Endothelial cell of umbilical vein (primary cell): ENCODE measurements around the gene PBOV1. TPM values are rescaled to one million over a fixed set of nuclear protein-coding genes. Genes with fewer than 3 reads are reported as not detected.

Experiments
- BruUV-seq: library from RNA; stranded (reverse); fragments of 400-500 nt; replicated peaks from 2 replicates; lab custom pipeline; 2021; lab: Mats Ljungman, UMichigan
- CTCF ChIA-PET: fragments of 300-600, 350-600 bp; sonication (Branson Sonifier 250); formaldehyde crosslinking; loops from one replicate; lab custom pipeline; 2021; ENCODE audit warnings: antibody characterized with exemption, inconsistent platforms; lab: Charles Lee
- POLR2A ChIA-PET: fragments of 300-600, 350-600 bp; sonication (Branson Sonifier 250); formaldehyde crosslinking; loops from one replicate; lab custom pipeline; 2021; ENCODE audit warnings: antibody characterized with exemption, inconsistent platforms; lab: Charles Lee
- DNase-seq: peaks from one replicate; pipeline ENCODE4 v3.0.0-alpha.2; 2011; ENCODE audit warnings: low read depth, low spot score
- FAIRE-seq: peaks from 2 replicates; lab custom pipeline; 2011; peaks lifted over from hg19 to GRCh38; lab: Jason Lieb, UNC
- H2AFZ ChIP-seq: 2 replicates; pipeline ENCODE4 v1.6.0; 2012; ENCODE audit warnings: low read depth, low read length, control low read depth, inconsistent platforms
- H3K27ac ChIP-seq: 2 replicates; pipeline ENCODE4 v1.5.1; 2011; ENCODE audit warnings: low read depth, mild to moderate bottlenecking, control low read depth, low read length, moderate library complexity; ENCODE audit not compliant: insufficient read depth
- H3K27me3 ChIP-seq, 2 experiments: 2 replicates each; pipeline versions ENCODE4 v1.6.0 to v1.6.1; 2011; ENCODE audit warnings: low read length in 2 of 2, mixed read lengths in 1 of 2; ENCODE audit not compliant: control insufficient read depth in 2 of 2, insufficient read depth in 2 of 2
- H3K36me3 ChIP-seq, 2 experiments: 2 replicates in 1 of 2; 3 replicates in 1 of 2; pipeline ENCODE4 v1.5.1; 2011; ENCODE audit warnings: low read length in 2 of 2, mild to moderate bottlenecking in 1 of 2, moderate library complexity in 1 of 2; ENCODE audit not compliant: control insufficient read depth in 2 of 2, insufficient read depth in 2 of 2; ENCODE audit errors: extremely low read depth in 1 of 2
- H3K4me1 ChIP-seq: 3 replicates; pipeline ENCODE4 v1.5.1; 2011; ENCODE audit warnings: mild to moderate bottlenecking, low read length; ENCODE audit not compliant: control insufficient read depth, insufficient read depth; ENCODE audit errors: extremely low read depth
- H3K4me2 ChIP-seq: 2 replicates; pipeline ENCODE4 v1.6.1; 2011; ENCODE audit warnings: low read length, control low read depth, mixed read lengths; ENCODE audit not compliant: insufficient read depth
- H3K4me3 ChIP-seq, 3 experiments: fragments of 200-600 bp in 1 of 3; sonication (generic), shearing (Covaris generic) in 1 of 3; replicated peaks in 1 of 3; 2 replicates each; pipeline ENCODE4 v1.5.1; 2011 to 2016; ENCODE audit warnings: control low read depth in 3 of 3, low read length in 3 of 3, mild to moderate bottlenecking in 2 of 3, inconsistent platforms in 1 of 3, low read depth in 1 of 3, moderate library complexity in 1 of 3; ENCODE audit not compliant: insufficient read depth in 1 of 3
- H3K79me2 ChIP-seq: 2 replicates; pipeline ENCODE4 v1.6.0; 2012; ENCODE audit warnings: low read length, inconsistent platforms; ENCODE audit not compliant: control insufficient read depth, insufficient read depth
- H3K9ac ChIP-seq: replicated peaks from 2 replicates; pipeline ENCODE3; 2011; ENCODE audit warnings: low read length, control low read depth; ENCODE audit not compliant: insufficient read depth; ENCODE audit errors: extremely low read depth
- H3K9me1 ChIP-seq: replicated peaks from 3 replicates; pipeline ENCODE4 v1.6.0; 2011; ENCODE audit warnings: mild to moderate bottlenecking, low read length; ENCODE audit not compliant: control insufficient read depth, insufficient read depth; ENCODE audit errors: extremely low read depth
- H3K9me3 ChIP-seq: replicated peaks from 2 replicates; pipeline ENCODE4 v1.5.1; 2012; ENCODE audit warnings: low read length, inconsistent platforms; ENCODE audit not compliant: control insufficient read depth, insufficient read depth
- H4K20me1 ChIP-seq: replicated peaks from 2 replicates; pipeline ENCODE3; 2011; ENCODE audit warnings: mild to moderate bottlenecking, low read length; ENCODE audit not compliant: control insufficient read depth, insufficient read depth; ENCODE audit errors: extremely low read depth
- EZH2 ChIP-seq: IDR thresholded peaks from 2 replicates; pipeline ENCODE4 v1.6.1; 2012; ENCODE audit warnings: borderline replicate concordance, low read depth, mild to moderate bottlenecking, moderate library complexity, low read length, inconsistent platforms; ENCODE audit not compliant: severe bottlenecking
- FOS ChIP-seq: IDR thresholded peaks from 2 replicates; pipeline ENCODE4 v1.6.1; 2011; ENCODE audit warnings: mild to moderate bottlenecking, low read length, moderate library complexity, borderline replicate concordance; ENCODE audit not compliant: insufficient read depth
- GATA2 ChIP-seq: IDR thresholded peaks from 2 replicates; pipeline ENCODE4 v1.7.0; 2011; ENCODE audit warnings: low read depth, mild to moderate bottlenecking, moderate library complexity, mixed read lengths, low read length; ENCODE audit not compliant: insufficient read length, insufficient read depth
- JUN ChIP-seq: IDR thresholded peaks from 2 replicates; pipeline ENCODE4 v1.6.1; 2011; ENCODE audit warnings: borderline replicate concordance, low read depth; ENCODE audit not compliant: insufficient read length, insufficient read depth
- MAX ChIP-seq: IDR thresholded peaks from 2 replicates; pipeline ENCODE4 v1.6.1; 2011; ENCODE audit not compliant: insufficient read depth, insufficient read length
- MYC ChIP-seq: IDR thresholded peaks from one replicate; pipeline ENCODE4 v1.6.1; 2011; ENCODE audit warnings: mild to moderate bottlenecking, low read depth, low read length
- POLR2A ChIP-seq: IDR thresholded peaks from 2 replicates; pipeline ENCODE4 v1.6.1; 2012; ENCODE audit warnings: low read depth, mild to moderate bottlenecking, control low read depth, low read length
- POLR2AphosphoS5 ChIP-seq: IDR thresholded peaks from 2 replicates; pipeline ENCODE4 v1.6.1; 2012; ENCODE audit warnings: low read depth, mild to moderate bottlenecking, control low read depth, low read length, moderate library complexity; ENCODE audit not compliant: insufficient read depth
- dilution Hi-C: fragments of 300-500 bp; cut with MboI; formaldehyde crosslinking; loops from one replicate; pipeline ENCODE4 v1.15.0; 2019; ENCODE audit warnings: low sequenced_read_pairs; ENCODE audit not compliant: extremely low pct_ligation_motif_present
- intact Hi-C: fragments of 100-400 bp; cut with micrococcal nuclease; formaldehyde crosslinking; loops from one replicate; pipeline ENCODE4 v1.10.0; 2022
- polyA plus RNA-seq, 4 experiments: library from polyadenylated mRNA; depleted of rRNA in 3 of 4; stranded (reverse) in 3 of 4; unstranded in 1 of 4; fragments of >200 nt; gene quantifications; 2 replicates each; pipeline versions ENCODE4 v1.2.1 to v1.2.3, GENCODE V29; 2011 to 2012; ENCODE audit warnings: missing spikeins in 1 of 4
- total RNA-seq: library from RNA; stranded (reverse); gene quantifications from 2 replicates; pipeline ENCODE4 v1.2.3, GENCODE V29; 2021
- TF ChIP-seq, protein P1 (sequence below), 2 donors: IDR thresholded peaks; 1 replicate in 1 of 2; 2 replicates in 1 of 2; pipeline ENCODE4 v1.5.1; 2011; ENCODE audit warnings: low read length in 2 of 2, mild to moderate bottlenecking in 2 of 2, moderate library complexity in 2 of 2, control low read depth in 1 of 2, inconsistent platforms in 1 of 2, low read depth in 1 of 2; ENCODE audit not compliant: insufficient read depth in 1 of 2; ENCODE audit errors: extremely low read depth in 1 of 2

Gene PBOV1
- total and polyA plus RNA-seq, 2 donors (not counting 3 experiments of a cell fraction or from before 2014, with no cell fraction given) = not detected

GRCh38 chr6:138235693-138236092 lies 17.4 kb upstream of the PBOV1 start:
- Histone ChIP-seq H3K4me2 (no peak overlapping the region), H3K4me3 (no peak overlapping the region), H3K27ac (no peak overlapping the region), H3K27me3 (no peaks in the 10 kb centered on the region), H4K20me1 (no peaks in the 10 kb centered on the region), H3K9me1 (no peaks in the 10 kb centered on the region), H3K9ac (no peak overlapping the region), H2AFZ (no peak overlapping the region), H3K79me2 (no peaks in the 10 kb centered on the region), H3K36me3 (no peaks in the 10 kb centered on the region), H3K9me3 (no peaks in the 10 kb centered on the region), H3K4me1 (peaks cover 15% of the 10 kb centered on the region)
- intact Hi-C loops = no loop called here
- ChIA-PET CTCF (interaction anchor here (1.3 kb wide), 2 partner anchors 9 to 11 kb away, joined by 3 to 4 read pairs; no protein-coding TSS in a partner anchor), POLR2A (no interaction called here)
- no TSS peak for BruUV-seq
- no peak for TF ChIP-seq POLR2AphosphoS5
- TF ChIP-seq MAX = no peak
- no peak for TF ChIP-seq MYC
- TF ChIP-seq, protein P1, sequence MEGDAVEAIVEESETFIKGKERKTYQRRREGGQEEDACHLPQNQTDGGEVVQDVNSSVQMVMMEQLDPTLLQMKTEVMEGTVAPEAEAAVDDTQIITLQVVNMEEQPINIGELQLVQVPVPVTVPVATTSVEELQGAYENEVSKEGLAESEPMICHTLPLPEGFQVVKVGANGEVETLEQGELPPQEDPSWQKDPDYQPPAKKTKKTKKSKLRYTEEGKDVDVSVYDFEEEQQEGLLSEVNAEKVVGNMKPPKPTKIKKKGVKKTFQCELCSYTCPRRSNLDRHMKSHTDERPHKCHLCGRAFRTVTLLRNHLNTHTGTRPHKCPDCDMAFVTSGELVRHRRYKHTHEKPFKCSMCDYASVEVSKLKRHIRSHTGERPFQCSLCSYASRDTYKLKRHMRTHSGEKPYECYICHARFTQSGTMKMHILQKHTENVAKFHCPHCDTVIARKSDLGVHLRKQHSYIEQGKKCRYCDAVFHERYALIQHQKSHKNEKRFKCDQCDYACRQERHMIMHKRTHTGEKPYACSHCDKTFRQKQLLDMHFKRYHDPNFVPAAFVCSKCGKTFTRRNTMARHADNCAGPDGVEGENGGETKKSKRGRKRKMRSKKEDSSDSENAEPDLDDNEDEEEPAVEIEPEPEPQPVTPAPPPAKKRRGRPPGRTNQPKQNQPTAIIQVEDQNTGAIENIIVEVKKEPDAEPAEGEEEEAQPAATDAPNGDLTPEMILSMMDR (IDR thresholded peaks at IDR 0.05; ENCODE audit: extremely low read depth in 1 of 2, insufficient read depth in 1 of 2, low read depth in 1 of 2, low read length in 2 of 2) = no peak
- no peak for TF ChIP-seq EZH2
- no peak for TF ChIP-seq JUN
- no peak for TF ChIP-seq POLR2A
- TF ChIP-seq GATA2 = no peak
- no peak for TF ChIP-seq FOS
- DNase-seq = no peak
- dilution Hi-C loops = no loop called here
- FAIRE-seq = no peak
